Fibroblast of upper back skin (primary cell): ENCODE measurements around the gene MX1.
A peak's percentile ranks its signal among the peaks of the same experiment; 100 is the strongest.

Experiments used
- DNase-seq: peaks from one replicate; pipeline ENCODE4 v3.0.0-alpha.2; 2013

The MX1 gene

DNA sequence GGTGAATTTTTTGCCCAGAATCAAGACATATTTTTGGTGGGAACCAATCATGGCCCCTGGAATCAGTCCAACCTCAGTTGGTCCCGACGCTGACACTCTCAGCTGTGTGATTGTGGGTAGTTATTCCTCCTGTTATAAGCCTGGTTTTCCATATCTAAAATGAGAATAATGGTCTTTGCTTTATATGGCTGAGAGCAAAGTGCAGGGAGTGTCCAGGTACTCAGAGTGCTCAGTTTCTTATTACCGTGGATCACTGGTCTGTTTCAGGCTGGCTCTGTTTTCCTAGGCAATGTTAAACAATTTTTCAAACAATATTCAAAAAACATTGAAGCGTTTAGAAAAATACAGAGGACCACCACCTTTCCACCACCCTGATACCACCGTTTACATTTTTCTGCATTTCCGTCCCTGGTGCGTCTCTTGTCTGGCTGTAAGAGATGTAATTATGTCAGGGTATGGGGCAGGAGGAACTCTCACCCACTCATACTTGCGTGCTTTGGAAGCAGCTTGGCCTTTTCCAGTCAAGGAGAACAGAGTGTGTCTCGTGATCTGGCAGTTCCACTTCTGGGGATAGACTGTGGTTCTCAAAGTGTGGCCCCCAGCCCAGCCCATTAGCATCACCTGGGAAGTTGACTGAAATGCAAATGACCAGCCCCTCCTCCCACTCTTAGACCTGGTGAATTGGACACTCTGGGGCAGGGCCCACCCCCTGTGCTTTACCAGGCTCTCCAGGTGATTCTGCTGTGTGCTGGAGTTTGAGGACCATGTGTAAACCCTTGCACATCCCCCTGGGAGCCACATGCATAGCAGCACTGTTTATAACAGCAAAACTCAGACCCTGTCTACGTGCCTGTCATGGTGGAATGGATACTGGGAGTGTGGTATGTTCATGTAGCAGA is 6.8 kb downstream of the MX1 start:
- DNase-seq: no peak

DNA sequence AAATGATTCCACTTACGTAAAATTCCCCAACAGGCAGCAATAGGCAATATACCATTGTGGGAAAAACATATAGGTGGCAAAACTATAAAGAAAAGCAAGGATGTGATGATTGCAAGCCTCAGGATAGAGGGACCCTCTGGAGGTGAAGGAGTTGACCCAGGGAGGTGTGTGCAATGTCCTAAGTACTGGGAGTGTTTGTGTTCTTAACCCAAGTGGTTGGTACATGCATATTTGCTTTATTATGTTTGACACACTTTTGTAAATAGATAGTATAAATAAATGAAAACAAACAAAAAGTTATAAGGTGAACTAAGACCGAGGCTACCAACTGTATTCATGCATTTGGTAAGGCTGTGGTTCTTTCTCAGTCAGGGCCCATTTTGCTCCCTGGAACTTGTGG is 7.5 kb downstream of the MX1 start:
- DNase-seq: no peak

DNA sequence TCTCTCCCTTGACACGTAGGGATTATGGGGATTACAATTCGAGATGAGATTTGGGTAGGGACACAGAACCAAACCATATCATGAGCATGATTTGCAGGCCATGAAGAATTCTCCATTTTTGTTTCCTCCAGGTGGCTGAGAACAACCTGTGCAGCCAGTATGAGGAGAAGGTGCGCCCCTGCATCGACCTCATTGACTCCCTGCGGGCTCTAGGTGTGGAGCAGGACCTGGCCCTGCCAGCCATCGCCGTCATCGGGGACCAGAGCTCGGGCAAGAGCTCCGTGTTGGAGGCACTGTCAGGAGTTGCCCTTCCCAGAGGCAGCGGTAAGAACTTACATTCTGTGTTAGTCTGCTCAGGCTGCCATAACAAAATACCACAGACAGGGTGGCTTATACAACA is 9.7 kb downstream of the MX1 start:
- no peak for DNase-seq

DNA sequence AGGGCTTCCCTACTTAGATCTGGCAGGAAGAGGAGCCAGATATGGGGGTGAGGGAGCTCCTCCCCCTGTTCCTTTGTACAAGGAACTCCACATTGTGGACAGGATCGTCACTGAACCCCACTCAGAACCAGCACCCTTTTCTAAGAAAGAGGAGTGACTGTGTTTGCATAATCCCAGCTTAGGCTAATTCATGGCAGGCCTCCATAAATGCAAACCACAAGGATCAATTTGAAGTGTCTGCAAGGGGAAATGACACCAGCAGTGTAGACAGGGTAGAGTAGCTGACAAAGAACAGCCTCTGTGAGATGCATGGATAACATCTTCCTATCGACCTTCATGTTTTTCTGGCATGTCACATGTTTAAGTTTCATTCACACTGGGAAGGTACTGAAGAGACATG is 11.7 kb downstream of the MX1 start:
- no peak for DNase-seq

DNA sequence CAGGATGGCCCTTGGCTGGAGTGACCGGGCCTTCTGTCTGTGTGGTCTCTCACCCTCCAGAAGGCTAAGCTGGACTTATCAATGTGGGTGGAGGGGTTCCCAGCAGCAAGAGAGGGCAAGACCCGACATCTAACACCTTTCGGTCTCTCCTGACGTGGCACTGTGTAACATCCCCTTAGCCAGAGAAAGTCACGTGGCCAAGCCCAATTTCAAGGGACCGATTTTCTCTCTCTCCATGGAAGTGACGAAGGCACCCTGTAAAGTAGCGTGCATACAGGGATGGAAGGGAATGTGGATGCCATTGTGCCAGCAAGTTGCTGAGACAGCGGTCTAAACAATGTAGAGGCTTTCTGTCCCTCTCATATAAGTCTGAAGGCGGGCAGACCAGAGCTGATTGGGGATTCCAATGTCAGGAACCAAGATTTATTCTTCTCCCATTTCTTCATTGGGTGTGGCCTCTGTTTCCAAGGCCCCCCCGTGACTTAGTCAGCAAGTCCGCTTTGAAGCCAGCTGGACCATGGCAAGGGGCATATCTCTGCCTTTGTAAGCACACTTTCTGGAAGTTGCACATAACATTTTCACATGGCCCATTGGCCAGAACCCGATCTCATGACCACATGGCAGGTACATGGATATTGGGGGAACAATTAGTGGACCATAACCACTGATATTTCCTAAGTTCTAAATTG is 12.5 kb downstream of the MX1 start:
- DNase-seq: no peak

DNA sequence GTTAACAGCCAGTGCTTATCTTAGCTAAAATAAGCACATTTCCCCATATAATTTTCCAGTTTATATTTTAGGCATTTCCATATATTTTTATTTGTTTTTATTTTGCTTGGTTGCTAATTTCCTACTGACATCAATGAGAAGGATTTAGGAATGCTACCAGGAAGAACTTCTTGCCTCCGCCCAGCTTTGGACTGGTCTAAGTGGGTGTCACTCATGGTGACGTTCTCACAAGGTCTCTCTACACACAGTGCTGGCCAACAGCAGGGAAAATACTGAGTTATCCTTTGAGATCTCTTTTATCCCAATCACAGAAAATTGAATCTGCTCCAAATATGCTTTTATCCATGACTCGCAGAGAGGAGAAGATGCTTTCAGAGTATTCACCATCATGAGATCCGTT is 13.2 kb downstream of the MX1 start:
- peak; percentile 25 for DNase-seq

DNA sequence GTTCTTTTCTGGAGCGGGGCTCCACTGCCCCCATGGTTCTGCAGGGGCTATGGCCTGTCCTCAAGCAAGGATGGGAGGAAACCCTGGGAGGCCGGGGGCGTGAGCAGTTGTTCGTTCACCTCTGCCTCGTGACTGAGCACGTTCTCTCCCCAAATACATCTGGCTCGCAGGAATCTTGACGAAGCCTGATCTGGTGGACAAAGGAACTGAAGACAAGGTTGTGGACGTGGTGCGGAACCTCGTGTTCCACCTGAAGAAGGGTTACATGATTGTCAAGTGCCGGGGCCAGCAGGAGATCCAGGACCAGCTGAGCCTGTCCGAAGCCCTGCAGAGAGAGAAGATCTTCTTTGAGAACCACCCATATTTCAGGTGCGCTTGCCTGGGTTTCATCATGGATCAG is 15.5 kb downstream of the MX1 start:
- no peak for DNase-seq

DNA sequence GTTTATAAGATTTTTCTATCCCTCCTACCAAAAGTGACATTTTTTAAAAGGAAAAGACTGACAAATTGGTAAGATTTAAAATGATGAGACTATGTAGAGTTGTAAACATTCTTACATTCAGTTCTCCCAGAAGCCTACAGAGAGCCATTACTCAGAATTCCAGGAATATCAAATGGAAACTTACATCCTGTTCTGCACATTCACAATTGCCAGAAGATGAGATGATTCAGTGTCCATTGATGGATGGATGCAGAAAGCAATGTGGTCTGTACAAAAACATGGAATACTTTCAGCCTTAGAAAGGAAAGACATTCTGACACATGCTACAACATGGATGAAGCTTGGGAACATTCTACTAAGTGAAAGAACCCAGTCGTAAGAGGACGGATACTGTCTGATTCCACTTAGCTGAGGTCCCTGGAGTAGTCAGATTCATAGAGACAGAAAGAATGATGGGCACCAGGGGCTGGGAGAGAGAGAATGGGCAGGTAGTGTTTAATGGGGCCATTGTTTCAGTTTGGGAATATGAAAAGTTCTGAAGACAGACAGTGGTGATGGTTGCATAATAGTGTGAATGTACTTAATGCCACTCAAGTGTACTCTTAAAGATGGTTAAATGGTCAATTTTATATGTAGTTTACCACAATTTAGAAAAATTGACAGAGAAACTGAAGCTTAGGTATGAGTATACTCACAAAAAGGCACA is 16.6 kb downstream of the MX1 start:
- DNase-seq: peak; percentile 82

DNA sequence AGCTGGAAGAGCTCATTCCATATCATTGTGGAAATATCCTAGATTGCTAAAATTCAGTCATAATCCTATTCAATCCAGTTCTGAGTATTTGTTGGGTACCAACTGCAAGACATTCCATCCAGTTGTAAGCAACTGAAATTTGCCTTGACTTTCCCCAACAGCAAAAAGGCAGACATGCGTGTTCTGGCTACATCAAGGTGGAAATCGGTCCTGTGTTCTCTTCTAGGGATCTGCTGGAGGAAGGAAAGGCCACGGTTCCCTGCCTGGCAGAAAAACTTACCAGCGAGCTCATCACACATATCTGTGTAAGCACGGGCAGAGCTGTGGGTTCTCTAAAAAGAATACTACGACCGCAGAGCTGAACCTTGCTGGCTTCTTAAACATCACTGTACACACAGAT is 17.5 kb downstream of the MX1 start:
- no peak for DNase-seq

DNA sequence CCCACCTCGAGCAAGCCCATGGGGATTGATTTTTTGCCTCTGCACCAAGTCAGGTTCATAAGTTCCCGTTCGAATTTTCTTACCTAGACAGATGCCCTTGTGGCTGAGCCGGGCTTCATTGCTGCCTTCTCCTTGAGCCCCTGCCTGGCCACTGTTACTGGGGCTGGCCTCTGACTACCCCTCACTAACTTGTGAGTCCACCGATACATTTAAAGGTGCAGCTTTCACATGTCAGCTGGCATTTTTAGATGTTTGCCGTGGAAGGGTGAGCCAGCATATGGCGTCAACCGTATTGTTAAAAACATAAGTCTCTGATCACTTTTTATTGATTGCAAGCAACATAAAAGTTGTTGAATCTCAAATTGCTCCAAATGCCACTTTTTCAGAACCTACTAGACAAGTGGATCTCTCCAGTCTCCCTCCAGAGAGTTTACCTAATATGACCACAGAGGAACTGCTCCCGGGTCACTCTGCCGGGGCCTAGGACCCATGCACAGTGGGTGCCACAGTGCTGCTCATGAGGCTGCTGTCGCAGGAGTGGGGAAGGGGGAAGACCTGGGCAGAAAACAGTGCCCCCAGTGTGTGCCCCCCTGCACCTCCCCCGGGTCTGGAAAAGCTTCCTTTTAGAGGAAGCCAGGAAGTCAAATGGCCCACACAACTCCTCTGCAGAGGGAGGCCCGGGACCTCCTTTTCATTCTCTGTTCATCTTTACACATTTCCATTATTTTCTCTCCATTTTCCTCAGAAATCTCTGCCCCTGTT is 18.8 kb downstream of the MX1 start:
- DNase-seq: no peak

DNA sequence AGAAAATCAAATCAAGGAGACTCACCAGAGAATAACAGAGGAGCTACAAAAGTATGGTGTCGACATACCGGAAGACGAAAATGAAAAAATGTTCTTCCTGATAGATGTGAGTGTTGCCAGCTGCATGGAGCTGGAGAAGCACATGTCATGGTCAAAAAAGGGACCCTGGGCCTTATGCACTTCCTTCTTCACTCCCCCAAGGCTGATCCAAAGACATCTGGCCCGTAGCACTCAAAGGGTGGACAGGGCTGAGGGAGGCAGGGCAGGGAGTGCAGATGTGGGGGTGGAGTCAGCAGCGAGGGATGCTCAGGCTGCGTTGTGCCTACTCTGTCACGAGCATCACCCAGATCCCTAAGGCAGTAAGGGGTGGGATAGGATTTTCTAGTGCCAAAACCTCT is 19.4 kb downstream of the MX1 start:
- no peak for DNase-seq

DNA sequence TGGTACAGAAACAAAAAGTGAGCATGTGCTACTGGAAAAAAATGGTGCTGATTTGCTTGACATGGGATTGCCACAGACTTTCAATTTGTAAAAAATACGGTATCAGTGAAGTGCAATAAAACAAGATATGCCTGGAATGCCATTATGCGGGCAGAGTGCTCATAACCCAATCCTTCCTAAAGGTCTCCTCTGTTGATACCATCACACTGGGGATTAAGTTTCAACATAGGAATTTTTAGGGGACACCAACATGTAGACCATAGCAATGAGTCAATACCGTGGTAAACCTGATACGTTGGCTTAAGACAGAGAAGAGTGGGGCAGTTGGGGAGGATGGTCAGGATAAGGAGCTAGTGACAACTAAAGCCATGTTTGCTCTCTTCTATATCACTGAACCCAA is 20.5 kb downstream of the MX1 start:
- peak; percentile 44 for DNase-seq

DNA sequence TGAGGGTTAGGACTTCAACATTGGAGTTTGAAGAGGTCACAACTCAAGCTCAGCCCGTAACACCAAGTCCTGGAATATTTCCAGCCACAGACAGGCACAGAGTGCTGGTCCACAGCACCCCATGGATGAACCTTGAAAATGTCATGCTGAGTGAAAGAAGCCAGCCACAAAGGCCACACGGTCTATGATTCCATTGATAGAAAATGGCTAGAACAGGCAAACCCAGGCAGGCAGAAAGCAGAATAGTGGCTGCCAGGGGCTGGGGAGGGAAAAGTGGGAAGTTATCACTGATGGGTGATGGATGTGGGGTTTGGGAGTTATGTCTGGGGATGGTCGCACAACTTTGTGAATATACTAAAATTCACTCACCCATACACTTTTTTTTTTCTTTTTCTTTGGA is 21.3 kb downstream of the MX1 start:
- no peak for DNase-seq

DNA sequence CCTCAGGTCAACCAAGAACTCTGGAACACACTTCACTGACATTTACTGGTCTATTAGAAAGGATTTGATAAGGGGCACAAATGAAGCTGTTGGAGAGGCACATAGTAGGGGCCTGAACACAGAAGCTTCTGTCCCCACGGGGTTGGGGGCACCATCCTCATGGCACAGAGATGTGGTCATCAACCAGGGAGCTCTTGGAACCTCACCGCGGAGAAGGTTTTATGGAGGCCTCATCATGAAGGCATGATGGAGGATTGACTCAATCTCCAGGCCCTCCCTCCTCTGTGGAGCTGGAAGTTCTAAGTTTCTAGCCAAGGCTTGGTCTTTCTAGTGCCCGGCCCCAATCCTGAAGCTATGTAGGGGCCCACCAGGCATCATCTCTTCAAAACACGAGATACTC is 23.6 kb downstream of the MX1 start:
- no peak for DNase-seq

DNA sequence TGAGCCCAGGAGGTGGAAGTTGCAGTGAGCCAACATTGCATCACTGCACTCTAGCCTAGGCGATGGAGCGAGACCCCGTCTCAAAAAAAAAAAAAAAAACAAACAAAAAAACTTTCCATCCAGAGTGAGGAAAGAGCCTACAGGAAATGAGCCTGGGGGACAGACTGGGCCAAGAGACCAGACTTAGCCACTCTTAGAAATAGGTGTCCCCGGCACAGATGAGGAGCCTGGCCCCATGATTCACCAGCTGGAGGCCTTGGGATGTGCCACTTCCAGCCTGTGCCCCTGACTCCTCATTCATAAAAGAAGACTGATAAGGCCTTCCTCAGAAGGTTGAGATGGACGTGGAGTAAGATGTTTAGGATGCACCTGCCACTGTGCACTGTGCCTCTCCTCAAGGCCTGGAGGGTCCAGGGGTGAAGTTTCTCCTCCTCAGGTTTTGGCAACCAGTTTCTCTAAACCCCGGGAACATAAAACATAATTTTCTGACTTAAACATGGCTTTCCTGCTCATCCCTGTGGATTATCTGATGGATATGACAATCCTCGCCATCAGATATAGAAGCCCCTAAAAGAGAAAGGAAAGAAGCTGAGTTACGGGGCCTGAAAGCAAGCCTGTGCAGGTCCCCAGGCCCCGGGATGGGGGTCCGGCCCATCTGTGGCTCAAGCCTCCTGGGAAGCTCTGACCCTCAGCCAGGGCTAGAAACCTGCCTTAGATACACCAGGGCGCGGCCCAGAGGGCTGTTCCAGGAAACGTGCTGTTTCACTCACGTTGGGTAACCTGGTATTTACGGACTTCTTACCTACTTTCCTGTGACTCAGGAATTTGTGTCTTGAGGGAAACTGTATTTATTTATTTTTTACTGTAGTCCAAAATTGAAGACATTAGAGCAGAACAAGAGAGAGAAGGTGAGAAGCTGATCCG is 26.0 kb downstream of the MX1 start:
- no peak for DNase-seq

DNA sequence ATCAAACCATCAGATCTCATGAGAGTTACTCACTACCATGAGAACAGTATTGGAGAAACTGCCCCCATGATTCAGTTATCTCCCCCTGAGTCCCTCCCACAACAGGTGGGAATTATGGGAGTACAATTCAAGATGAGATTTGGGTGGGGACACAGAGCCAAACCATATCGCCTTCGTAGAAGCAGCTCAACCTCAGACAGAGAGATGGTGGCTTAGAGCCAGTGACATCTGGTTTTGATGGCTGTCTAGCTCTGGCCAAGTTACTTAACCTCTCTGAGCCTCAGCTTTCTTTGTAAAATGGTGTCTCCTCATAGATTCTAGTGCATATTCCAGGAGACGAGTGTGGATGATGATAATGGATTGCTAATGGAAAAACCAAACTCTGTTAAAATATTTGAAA is 27.2 kb downstream of the MX1 start:
- no peak for DNase-seq

DNA sequence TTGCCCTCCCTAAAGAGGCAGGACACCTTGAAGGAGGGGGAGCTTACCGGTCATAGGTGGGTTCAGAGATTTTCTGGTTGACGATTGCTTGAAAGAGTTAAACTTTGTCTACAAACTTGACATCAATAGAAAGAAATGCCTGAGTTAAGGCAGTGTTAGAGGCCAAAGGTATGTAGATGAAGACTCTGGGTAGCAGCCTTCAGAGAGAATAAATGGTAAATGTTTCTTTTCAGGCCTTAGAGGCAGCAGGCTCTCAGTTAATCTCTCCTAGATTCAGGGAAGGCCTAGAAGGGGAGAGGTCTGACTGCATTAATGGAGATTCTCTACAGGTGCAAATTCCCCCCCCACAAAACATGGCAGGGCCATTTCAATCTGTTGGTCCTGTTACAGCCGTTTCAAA is 27.7 kb downstream of the MX1 start:
- DNase-seq: no peak

DNA sequence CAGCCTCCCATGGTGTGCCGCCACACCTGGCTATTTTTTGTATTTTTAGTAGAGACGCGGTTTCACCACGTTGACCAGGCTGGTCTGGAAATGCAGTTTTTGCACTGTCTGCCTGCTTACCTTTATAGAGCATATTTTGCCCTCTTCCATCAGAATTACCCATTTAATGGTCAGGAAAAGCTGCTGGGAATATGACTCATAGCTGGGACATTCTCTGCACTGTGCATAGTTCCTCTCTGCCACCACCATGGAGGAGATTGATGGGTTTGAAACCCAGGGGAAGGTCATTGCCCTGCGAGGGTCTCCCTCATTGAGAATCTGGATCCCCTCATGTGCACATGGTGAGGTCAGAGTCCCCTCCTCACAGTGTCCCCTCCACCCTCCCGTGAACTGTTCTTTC is 32.1 kb downstream of the MX1 start:
- DNase-seq: no peak

DNA sequence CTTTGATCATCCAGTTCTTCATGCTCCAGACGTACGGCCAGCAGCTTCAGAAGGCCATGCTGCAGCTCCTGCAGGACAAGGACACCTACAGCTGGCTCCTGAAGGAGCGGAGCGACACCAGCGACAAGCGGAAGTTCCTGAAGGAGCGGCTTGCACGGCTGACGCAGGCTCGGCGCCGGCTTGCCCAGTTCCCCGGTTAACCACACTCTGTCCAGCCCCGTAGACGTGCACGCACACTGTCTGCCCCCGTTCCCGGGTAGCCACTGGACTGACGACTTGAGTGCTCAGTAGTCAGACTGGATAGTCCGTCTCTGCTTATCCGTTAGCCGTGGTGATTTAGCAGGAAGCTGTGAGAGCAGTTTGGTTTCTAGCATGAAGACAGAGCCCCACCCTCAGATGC is 32.5 kb downstream of the MX1 start:
- no peak for DNase-seq

DNA sequence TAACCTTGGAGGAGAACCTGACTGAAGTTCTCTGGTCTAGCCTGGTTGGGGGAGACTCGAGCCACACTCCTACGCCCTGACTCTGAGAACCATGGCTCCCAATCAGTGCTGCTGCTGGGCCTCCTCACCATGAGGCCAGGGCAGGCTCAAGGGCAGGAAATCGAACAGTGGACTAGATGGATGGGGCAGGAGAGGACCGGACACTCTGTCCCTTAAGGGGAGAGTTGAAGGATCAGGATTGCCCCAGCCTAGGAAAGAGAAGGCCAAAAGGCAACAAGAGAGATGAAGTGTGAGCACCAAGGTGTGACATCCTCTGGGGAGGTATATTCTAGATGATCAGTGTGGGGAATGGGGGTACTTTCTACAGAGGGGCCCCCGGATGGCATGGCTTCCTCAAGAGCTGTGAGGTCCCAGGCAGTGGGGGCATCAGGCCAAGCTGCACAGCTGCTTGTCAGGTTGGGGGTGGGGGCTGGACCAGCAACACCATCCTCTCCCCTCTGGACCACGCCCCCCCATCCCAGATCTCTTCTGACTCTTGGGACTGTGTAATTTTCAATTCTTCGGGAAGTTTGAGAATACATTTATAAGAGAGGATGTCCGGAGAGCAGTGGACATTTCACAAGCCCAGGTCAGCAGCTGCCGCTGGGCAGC is 34.0 kb downstream of the MX1 start:
- DNase-seq: no peak
